ENCODE data around the gene UNC5C.
"Not testable (repeated sequence)": the region's sequence is repeated elsewhere in the genome, so short reads cannot be mapped to it uniquely, and the experiment has no call there.

Gene UNC5C

GRCh38 chr4:95181243-95181995 lies 367.4 kb downstream of the UNC5C start:
- no peaks in the 10 kb centered on the region for H3K27me3 ChIP-seq

GRCh38 chr4:95180531-95181242 lies 368.1 kb downstream of the UNC5C start:
- no peak overlapping the region for H3K4me3 ChIP-seq (ENCODE audit: low read depth, low read length)
- no peak for DNase-seq

More at GRCh38 chr4:95181243-95181995, 367.4 kb downstream of the UNC5C start:
- H3K36me3 ChIP-seq, result peaks cover 78% of the 10 kb centered on the region
- H3K4me3 ChIP-seq (ENCODE audit: low read depth, low read length), result no peak overlapping the region
- peak; percentile 53 for DNase-seq
- peaks cover 7% of the 10 kb centered on the region for H3K4me1 ChIP-seq
- peaks cover 5% of the 10 kb centered on the region for H3K9me3 ChIP-seq
- peak; percentile 23; the same call in 1 of the 2 replicates for TF ChIP-seq CTCF (IDR thresholded peaks at IDR 0.05; ENCODE audit: low read depth, low read length)

GRCh38 chr4:95178938-95179337 lies 369.8 kb downstream of the UNC5C start:
- Histone ChIP-seq H3K4me3 (ENCODE audit: low read depth, low read length) (no peak overlapping the region), H3K36me3 (peaks cover 59% of the 10 kb centered on the region), H3K27me3 (no peaks in the 10 kb centered on the region), H3K9me3 (peaks cover 5% of the 10 kb centered on the region), H3K4me1 (peaks cover 7% of the 10 kb centered on the region)
- no peak for DNase-seq
- TF ChIP-seq CTCF (IDR thresholded peaks at IDR 0.05; ENCODE audit: low read depth, low read length), result no peak

More at GRCh38 chr4:95180531-95181242, 368.1 kb downstream of the UNC5C start:
- no peaks in the 10 kb centered on the region for H3K27me3 ChIP-seq
- TF ChIP-seq CTCF (IDR thresholded peaks at IDR 0.05; ENCODE audit: low read depth, low read length), result no peak
- peaks cover 5% of the 10 kb centered on the region for H3K9me3 ChIP-seq
- peaks cover 7% of the 10 kb centered on the region for H3K4me1 ChIP-seq
- peaks cover 73% of the 10 kb centered on the region for H3K36me3 ChIP-seq

- H3K9me3 ChIP-seq; H3K27me3 ChIP-seq; DNase-seq; H3K4me3 ChIP-seq (ENCODE audit: low read depth, low read length): not testable (repeated sequence)
- Histone ChIP-seq H3K36me3 (peaks cover 39% of the 10 kb centered on the region), H3K4me1 (peaks cover 17% of the 10 kb centered on the region)
These were observed 377.4 kb downstream of the UNC5C start for GRCh38 chr4:95171377-95171776.

- Histone ChIP-seq H3K9me3 (no peaks in the 10 kb centered on the region), H3K4me1 (peaks cover 19% of the 10 kb centered on the region), H3K27me3 (no peaks in the 10 kb centered on the region), H3K4me3 (ENCODE audit: low read depth, low read length) (no peak overlapping the region), H3K36me3 (peaks cover 45% of the 10 kb centered on the region)
- DNase-seq, result no peak
- no peak for TF ChIP-seq CTCF (IDR thresholded peaks at IDR 0.05; ENCODE audit: low read depth, low read length)
These were observed 378.6 kb downstream of the UNC5C start for GRCh38 chr4:95170176-95170575.

- Histone ChIP-seq H3K4me1 (peaks cover 19% of the 10 kb centered on the region), H3K4me3 (ENCODE audit: low read depth, low read length) (no peak overlapping the region), H3K36me3 (peaks cover 55% of the 10 kb centered on the region), H3K9me3 (no peaks in the 10 kb centered on the region), H3K27me3 (no peaks in the 10 kb centered on the region)
- no peak for TF ChIP-seq CTCF (IDR thresholded peaks at IDR 0.05; ENCODE audit: low read depth, low read length)
- DNase-seq, result no peak
These were observed 381.0 kb downstream of the UNC5C start for GRCh38 chr4:95167805-95168204.

Data from BE2C (cell line).